ENCODE results near the gene PALLD. TPM values are rescaled to one million over a fixed set of nuclear protein-coding genes. Genes with fewer than 3 reads are reported as not detected.
A peak's percentile ranks its signal among the peaks of the same experiment; 100 is the strongest.

Gene PALLD
- total RNA-seq, 1 donor from 2014 or later = 85.7 TPM

GRCh38 chr4:168631241-168632162 is 134.7 kb downstream of the PALLD start:
- H3K4me2 ChIP-seq = peak overlapping the region; percentile 85
- no peaks in the 10 kb centered on the region for H3K27me3 ChIP-seq
- peak overlapping the region; percentile 69 for H3K9ac ChIP-seq
- peaks cover 45% of the 10 kb centered on the region for H3F3A ChIP-seq (ENCODE audit: low read depth)
- peaks cover 40% of the 10 kb centered on the region for H3K79me2 ChIP-seq (ENCODE audit: low read depth)
- TF ChIP-seq EZH2phosphoT487 (IDR thresholded peaks at IDR 0.05) (no peak), EZH2 (IDR thresholded peaks at IDR 0.05) (no peak)
- TF ChIP-seq, protein P1, sequence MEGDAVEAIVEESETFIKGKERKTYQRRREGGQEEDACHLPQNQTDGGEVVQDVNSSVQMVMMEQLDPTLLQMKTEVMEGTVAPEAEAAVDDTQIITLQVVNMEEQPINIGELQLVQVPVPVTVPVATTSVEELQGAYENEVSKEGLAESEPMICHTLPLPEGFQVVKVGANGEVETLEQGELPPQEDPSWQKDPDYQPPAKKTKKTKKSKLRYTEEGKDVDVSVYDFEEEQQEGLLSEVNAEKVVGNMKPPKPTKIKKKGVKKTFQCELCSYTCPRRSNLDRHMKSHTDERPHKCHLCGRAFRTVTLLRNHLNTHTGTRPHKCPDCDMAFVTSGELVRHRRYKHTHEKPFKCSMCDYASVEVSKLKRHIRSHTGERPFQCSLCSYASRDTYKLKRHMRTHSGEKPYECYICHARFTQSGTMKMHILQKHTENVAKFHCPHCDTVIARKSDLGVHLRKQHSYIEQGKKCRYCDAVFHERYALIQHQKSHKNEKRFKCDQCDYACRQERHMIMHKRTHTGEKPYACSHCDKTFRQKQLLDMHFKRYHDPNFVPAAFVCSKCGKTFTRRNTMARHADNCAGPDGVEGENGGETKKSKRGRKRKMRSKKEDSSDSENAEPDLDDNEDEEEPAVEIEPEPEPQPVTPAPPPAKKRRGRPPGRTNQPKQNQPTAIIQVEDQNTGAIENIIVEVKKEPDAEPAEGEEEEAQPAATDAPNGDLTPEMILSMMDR (IDR thresholded peaks at IDR 0.05) = peak; percentile 51
- peak overlapping the region; percentile 77 for H2AFZ ChIP-seq (replicated peaks)
- H4K20me1 ChIP-seq (ENCODE audit: low read depth) = no peaks in the 10 kb centered on the region
- no peaks in the 10 kb centered on the region for H3K9me3 Mint-ChIP-seq
- no peaks in the 10 kb centered on the region for H3K36me3 ChIP-seq
- peak; percentile 94 for DNase-seq (ENCODE audit: low spot score)
- H3K4me1 ChIP-seq = peaks cover 47% of the 10 kb centered on the region
- H3K4me3 Mint-ChIP-seq = peak overlapping the region; percentile 97
- H3K27ac Mint-ChIP-seq = peak overlapping the region; percentile 99
- H3K27ac ChIP-seq = peak overlapping the region; percentile 99
- peak overlapping the region; percentile 77 for H3K4me3 ChIP-seq
- no peaks in the 10 kb centered on the region for H3K9me3 ChIP-seq (ENCODE audit: low read depth)
- peaks cover 2% of the 10 kb centered on the region for H3K27me3 Mint-ChIP-seq (ENCODE audit: insufficient read depth, low read depth)
- no peaks in the 10 kb centered on the region for H3K36me3 Mint-ChIP-seq
- peaks cover 64% of the 10 kb centered on the region for H3K4me1 Mint-ChIP-seq

GRCh38 chr4:168632301-168632725 is 135.5 kb downstream of the PALLD start:
- Histone ChIP-seq H3K4me3 (peak overlapping the region; percentile 77), H3K4me1 (peaks cover 55% of the 10 kb centered on the region), H3K9me3 (ENCODE audit: low read depth) (no peaks in the 10 kb centered on the region), H2AFZ (replicated peaks) (no peak overlapping the region), H3F3A (ENCODE audit: low read depth) (peaks cover 45% of the 10 kb centered on the region), H3K27me3 (no peaks in the 10 kb centered on the region), H3K9ac (peak overlapping the region; percentile 69), H3K79me2 (ENCODE audit: low read depth) (peaks cover 48% of the 10 kb centered on the region), H3K36me3 (no peaks in the 10 kb centered on the region), H3K27ac (peak overlapping the region; percentile 99), H4K20me1 (ENCODE audit: low read depth) (no peaks in the 10 kb centered on the region), H3K4me2 (peak overlapping the region; percentile 85)
- H3K36me3 Mint-ChIP-seq = no peaks in the 10 kb centered on the region
- peaks cover 3% of the 10 kb centered on the region for H3K27me3 Mint-ChIP-seq (ENCODE audit: insufficient read depth, low read depth)
- H3K4me1 Mint-ChIP-seq = peaks cover 69% of the 10 kb centered on the region
- TF ChIP-seq EZH2 (IDR thresholded peaks at IDR 0.05) (no peak), EZH2phosphoT487 (IDR thresholded peaks at IDR 0.05) (no peak)
- TF ChIP-seq, protein P1 (IDR thresholded peaks at IDR 0.05) = no peak
- peak; percentile 87 for DNase-seq (ENCODE audit: low spot score)
- H3K9me3 Mint-ChIP-seq = no peaks in the 10 kb centered on the region
- H3K27ac Mint-ChIP-seq = peak overlapping the region; percentile 99
- H3K4me3 Mint-ChIP-seq = peak overlapping the region; percentile 97

- peaks cover 56% of the 10 kb centered on the region for H3K79me2 ChIP-seq (ENCODE audit: low read depth)
- peak overlapping the region; percentile 97 for H3K4me3 Mint-ChIP-seq
- TF ChIP-seq, protein P1 (IDR thresholded peaks at IDR 0.05) = no peak
- TF ChIP-seq EZH2 (IDR thresholded peaks at IDR 0.05) = no peak
- peak overlapping the region; percentile 99 for H3K27ac ChIP-seq
- no peak overlapping the region for H2AFZ ChIP-seq (replicated peaks)
- peaks cover 71% of the 10 kb centered on the region for H3K4me1 Mint-ChIP-seq
- DNase-seq (ENCODE audit: low spot score) = no peak
- H3K9me3 Mint-ChIP-seq = no peaks in the 10 kb centered on the region
- H3K27ac Mint-ChIP-seq = peak overlapping the region; percentile 99
- H3K9ac ChIP-seq = no peak overlapping the region
- H3K4me2 ChIP-seq = peak overlapping the region; percentile 85
- peaks cover 55% of the 10 kb centered on the region for H3K4me1 ChIP-seq
- peaks cover 3% of the 10 kb centered on the region for H3K27me3 Mint-ChIP-seq (ENCODE audit: insufficient read depth, low read depth)
- H4K20me1 ChIP-seq (ENCODE audit: low read depth) = no peaks in the 10 kb centered on the region
- peaks cover 45% of the 10 kb centered on the region for H3F3A ChIP-seq (ENCODE audit: low read depth)
- H3K27me3 ChIP-seq = no peaks in the 10 kb centered on the region
- no peaks in the 10 kb centered on the region for H3K36me3 Mint-ChIP-seq
- H3K4me3 ChIP-seq = peak overlapping the region; percentile 77
- no peaks in the 10 kb centered on the region for H3K36me3 ChIP-seq
- H3K9me3 ChIP-seq (ENCODE audit: low read depth) = no peaks in the 10 kb centered on the region
Observed at GRCh38 chr4:168633064-168633463, 136.2 kb downstream of the PALLD start.
